CD14-positive monocyte (primary cell): ENCODE measurements around the gene SFXN2. TPM values are rescaled to one million over a fixed set of nuclear protein-coding genes. Genes with fewer than 3 reads are reported as not detected.

ENCODE experiments used
- DNase-seq, 3 donors: peaks; one replicate each; pipeline ENCODE4 v3.0.0-alpha.2; 2011 to 2022
- H2AFZ ChIP-seq: 2 replicates; pipeline ENCODE4 v1.6.0; 2012; ENCODE audit warnings: mild to moderate bottlenecking, low read depth, low read length, inconsistent platforms; ENCODE audit not compliant: insufficient read depth, poor library complexity, severe bottlenecking
- H3K27ac ChIP-seq, 2 donors: 1 replicate in 1 of 2; 2 replicates in 1 of 2; pipeline ENCODE4 v1.5.1; 2012 to 2013; ENCODE audit warnings: low read length in 2 of 2, control low read depth in 1 of 2, inconsistent platforms in 1 of 2, low read depth in 1 of 2, mild to moderate bottlenecking in 1 of 2
- H3K27me3 ChIP-seq, 2 donors: one replicate each; pipeline versions ENCODE4 v1.6.0 to v1.6.1; 2011 to 2013; ENCODE audit warnings: low read length in 2 of 2; ENCODE audit not compliant: control insufficient read depth in 2 of 2, insufficient read depth in 2 of 2
- H3K36me3 ChIP-seq, 2 donors: replicated peaks in 1 of 2; 1 replicate in 1 of 2; 2 replicates in 1 of 2; pipeline versions ENCODE4 v1.5.1 to v1.6.1; 2012 to 2013; ENCODE audit warnings: low read length in 2 of 2, control low read depth in 1 of 2, inconsistent platforms in 1 of 2, mild to moderate bottlenecking in 1 of 2; ENCODE audit not compliant: insufficient read depth in 2 of 2, control insufficient read depth in 1 of 2
- H3K4me1 ChIP-seq, 2 donors: 1 replicate in 1 of 2; 2 replicates in 1 of 2; pipeline versions ENCODE4 v1.5.1 to v1.6.1; 2012 to 2013; ENCODE audit warnings: low read length in 2 of 2, control low read depth in 1 of 2, inconsistent platforms in 1 of 2, mild to moderate bottlenecking in 1 of 2, moderate library complexity in 1 of 2; ENCODE audit not compliant: insufficient read depth in 2 of 2, control insufficient read depth in 1 of 2
- H3K4me2 ChIP-seq: replicated peaks from 2 replicates; pipeline ENCODE3; 2012; ENCODE audit warnings: low read length, moderate library complexity, mild to moderate bottlenecking; ENCODE audit not compliant: poor library complexity, severe bottlenecking; ENCODE audit errors: extremely low read depth
- H3K4me3 ChIP-seq, 3 experiments: fragments of 200-600 bp in 1 of 3; sonication (generic) in 1 of 3; replicated peaks in 1 of 3; 1 replicate in 2 of 3; 2 replicates in 1 of 3; pipeline ENCODE4 v1.5.1; 2011 to 2013; ENCODE audit warnings: low read length in 3 of 3, mild to moderate bottlenecking in 3 of 3, control low read depth in 2 of 3, low read depth in 2 of 3, inconsistent platforms in 1 of 3, moderate library complexity in 1 of 3
- H3K79me2 ChIP-seq: 2 replicates; pipeline ENCODE4 v1.6.0; 2012; ENCODE audit warnings: mild to moderate bottlenecking, control low read depth, inconsistent platforms, low read length, moderate library complexity; ENCODE audit not compliant: insufficient read depth
- H3K9ac ChIP-seq: 2 replicates; pipeline ENCODE4 v1.6.0; 2017; ENCODE audit warnings: low read length, mild to moderate bottlenecking; ENCODE audit not compliant: insufficient read depth, poor library complexity, severe bottlenecking
- H3K9me3 ChIP-seq, 2 donors: replicated peaks in 1 of 2; 1 replicate in 1 of 2; 2 replicates in 1 of 2; pipeline versions ENCODE4 v1.5.1 to v1.6.1; 2012 to 2013; ENCODE audit warnings: low read length in 2 of 2, control low read depth in 1 of 2; ENCODE audit not compliant: control insufficient read depth in 1 of 2, insufficient read depth in 1 of 2
- H4K20me1 ChIP-seq: 2 replicates; pipeline ENCODE4 v1.6.0; 2012; ENCODE audit warnings: mild to moderate bottlenecking, low read length, control low read depth, moderate library complexity; ENCODE audit not compliant: insufficient read depth
- H3K27ac Mint-ChIP-seq, 7 donors: one replicate each; pipeline ENCODE4 v1.8.0; 2020; ENCODE audit warnings: mild to moderate bottlenecking in 7 of 7, mixed read lengths in 7 of 7, moderate library complexity in 6 of 7, inconsistent platforms in 2 of 7
- H3K27me3 Mint-ChIP-seq, 3 donors: one replicate each; pipeline ENCODE4 v1.8.0; 2021 to 2022; ENCODE audit warnings: low read depth in 3 of 3, mild to moderate bottlenecking in 3 of 3, mixed read lengths in 3 of 3, moderate library complexity in 3 of 3, inconsistent platforms in 1 of 3
- H3K36me3 Mint-ChIP-seq, 2 donors: one replicate each; pipeline ENCODE4 v1.8.0; 2020; ENCODE audit warnings: mixed read lengths in 2 of 2, inconsistent platforms in 1 of 2, mild to moderate bottlenecking in 1 of 2
- H3K4me1 Mint-ChIP-seq: one replicate; pipeline ENCODE4 v1.8.0; 2020; ENCODE audit warnings: mild to moderate bottlenecking, mixed read lengths
- H3K4me3 Mint-ChIP-seq, 2 donors: one replicate each; pipeline ENCODE4 v1.8.0; 2020; ENCODE audit warnings: mild to moderate bottlenecking in 2 of 2, mixed read lengths in 2 of 2, moderate library complexity in 1 of 2
- H3K9me3 Mint-ChIP-seq, 7 donors: one replicate each; pipeline ENCODE4 v1.8.0; 2020 to 2022; ENCODE audit warnings: mixed read lengths in 7 of 7, mild to moderate bottlenecking in 6 of 7, moderate library complexity in 6 of 7, inconsistent platforms in 2 of 7
- WGBS: methylation state at CpG from one replicate; pipeline ENCODE4 v1.1.5; 2013; ENCODE audit warnings: missing lambda C conversion rate; ENCODE audit not compliant: insufficient coverage; 5-methylcytosine and 5-hydroxymethylcytosine counted together
- intact Hi-C, 2 donors: fragments of 100-400 bp; cut with micrococcal nuclease; formaldehyde crosslinking; loops; one replicate each; pipeline versions ENCODE4 v1.15.0 to v1.15.1; 2023
- polyA plus RNA-seq, 3 donors: library from polyadenylated mRNA; depleted of rRNA in 1 of 3; unstranded in 2 of 3; stranded (reverse) in 1 of 3; fragments of 300-500 nt in 2 of 3; fragments of >200 nt in 1 of 3; fragmentation: Illumina TruSeq in 2 of 3; gene quantifications; 1 replicate in 2 of 3; 2 replicates in 1 of 3; pipeline ENCODE4 v1.2.3, GENCODE V29; 2012 to 2021
- TF ChIP-seq, protein P1 (sequence below): fragments of 200-600 bp; IDR thresholded peaks from one replicate; pipeline ENCODE4 v1.8.0; 2022; ENCODE audit warnings: antibody characterized with exemption, mild to moderate bottlenecking

The SFXN2 gene
- polyA plus RNA-seq, 3 donors: 1.3 to 2.0 (median 1.8) TPM

DNA sequence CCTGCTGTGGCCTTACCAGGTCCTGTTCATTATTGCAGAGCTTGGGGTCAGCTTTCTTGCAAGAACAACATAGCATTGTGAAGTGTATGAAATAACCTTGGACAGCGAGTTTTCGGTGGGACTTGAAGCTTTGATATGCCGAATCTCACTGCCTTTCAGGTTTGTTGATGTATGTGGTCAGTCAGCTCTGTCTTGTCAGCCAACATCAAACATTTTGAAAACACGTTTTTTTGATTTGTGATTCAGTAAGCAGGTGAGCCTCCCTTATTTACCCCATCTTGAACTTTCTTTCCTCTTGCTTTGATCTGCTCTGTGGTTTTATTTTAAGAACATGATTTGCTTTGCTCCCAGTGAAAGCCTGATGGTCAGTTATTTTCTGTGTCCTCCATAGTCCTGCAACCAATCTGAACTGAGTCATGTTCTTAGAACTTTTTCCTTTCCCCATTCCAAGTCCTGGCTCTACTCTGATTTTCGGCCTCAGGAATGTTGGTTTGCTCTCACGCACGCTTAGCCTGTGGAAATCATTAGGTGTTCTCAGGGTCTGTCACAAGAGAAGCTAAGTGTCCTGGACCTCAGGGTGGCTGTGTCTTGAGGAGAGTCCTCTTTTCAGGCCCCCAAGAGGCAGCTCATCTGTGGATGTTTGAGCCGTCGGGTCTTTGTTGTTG, 38.0 kb downstream of the SFXN2 start:
- peaks cover 9 to 13% of the 10 kb centered on the region in 2 donors for H3K4me1 ChIP-seq
- H3K9ac ChIP-seq: peak overlapping the region; percentile 10
- intact Hi-C loops: loop anchor here in 1 of 2 donors (10.0 kb wide), 1 partner anchor 52 kb away; no protein-coding TSS in a partner anchor
- H3K4me3 ChIP-seq: no peak overlapping the region
- Mint-ChIP-seq H3K4me3 (no peak overlapping the region), H3K4me1 (peaks cover 24% of the 10 kb centered on the region), H3K36me3 (peaks cover 19 to 53% of the 10 kb centered on the region in 2 donors), H3K9me3 (no peaks in the 10 kb centered on the region), H3K27me3 (no peaks in the 10 kb centered on the region), H3K27ac (peak overlapping the region in 6 of 7 donors; percentile 21 to 87 (median 69))
- 97% methylated on average over 5 of the region's 9 CpGs for WGBS
- no peak overlapping the region for H3K4me2 ChIP-seq
- no peak overlapping the region for H2AFZ ChIP-seq
- H3K27me3 ChIP-seq: no peaks in the 10 kb centered on the region
- H3K27ac ChIP-seq: peak overlapping the region in 1 of 2 donors; percentile 64
- peaks cover 70% of the 10 kb centered on the region for H4K20me1 ChIP-seq
- H3K9me3 ChIP-seq: no peaks in the 10 kb centered on the region
- TF ChIP-seq, protein P1, sequence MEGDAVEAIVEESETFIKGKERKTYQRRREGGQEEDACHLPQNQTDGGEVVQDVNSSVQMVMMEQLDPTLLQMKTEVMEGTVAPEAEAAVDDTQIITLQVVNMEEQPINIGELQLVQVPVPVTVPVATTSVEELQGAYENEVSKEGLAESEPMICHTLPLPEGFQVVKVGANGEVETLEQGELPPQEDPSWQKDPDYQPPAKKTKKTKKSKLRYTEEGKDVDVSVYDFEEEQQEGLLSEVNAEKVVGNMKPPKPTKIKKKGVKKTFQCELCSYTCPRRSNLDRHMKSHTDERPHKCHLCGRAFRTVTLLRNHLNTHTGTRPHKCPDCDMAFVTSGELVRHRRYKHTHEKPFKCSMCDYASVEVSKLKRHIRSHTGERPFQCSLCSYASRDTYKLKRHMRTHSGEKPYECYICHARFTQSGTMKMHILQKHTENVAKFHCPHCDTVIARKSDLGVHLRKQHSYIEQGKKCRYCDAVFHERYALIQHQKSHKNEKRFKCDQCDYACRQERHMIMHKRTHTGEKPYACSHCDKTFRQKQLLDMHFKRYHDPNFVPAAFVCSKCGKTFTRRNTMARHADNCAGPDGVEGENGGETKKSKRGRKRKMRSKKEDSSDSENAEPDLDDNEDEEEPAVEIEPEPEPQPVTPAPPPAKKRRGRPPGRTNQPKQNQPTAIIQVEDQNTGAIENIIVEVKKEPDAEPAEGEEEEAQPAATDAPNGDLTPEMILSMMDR: no peak
- no peak for DNase-seq
- peaks cover 2 to 21% of the 10 kb centered on the region in 2 donors for H3K36me3 ChIP-seq
- peaks cover 100% of the 10 kb centered on the region for H3K79me2 ChIP-seq

DNA sequence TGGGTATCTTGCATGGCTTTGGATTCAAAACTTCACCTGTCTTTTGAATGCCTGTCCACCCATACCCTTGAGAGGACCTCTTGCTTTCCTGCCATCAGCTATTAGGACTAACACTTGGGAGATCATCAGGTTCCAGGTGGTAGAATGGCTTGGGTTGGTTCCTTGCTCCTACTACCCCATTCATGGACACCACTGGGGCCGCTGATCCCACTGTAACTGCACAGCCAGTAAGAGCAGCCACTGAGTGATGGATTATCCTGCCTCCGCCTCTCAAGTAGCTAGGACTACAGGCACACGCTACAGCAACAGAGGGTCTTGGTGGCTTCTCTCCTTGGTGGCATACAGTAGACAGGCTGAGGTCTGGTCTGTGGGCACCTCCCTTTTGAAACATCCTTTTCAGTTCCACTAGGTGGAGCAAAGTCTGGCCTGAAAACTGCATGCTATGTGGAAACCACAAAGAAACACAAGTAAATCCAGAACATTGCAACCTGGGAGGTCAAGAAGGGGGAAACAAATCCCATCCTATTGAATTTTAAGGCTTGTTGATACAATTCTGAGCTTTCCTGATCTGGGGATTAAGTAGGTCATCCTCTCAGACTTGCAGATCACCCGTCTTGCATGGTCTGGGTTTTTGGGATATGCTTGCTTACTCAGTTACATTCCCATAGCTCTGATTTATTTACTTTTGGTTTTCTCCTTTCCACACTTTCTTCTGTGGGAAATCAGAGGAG, 38.7 kb downstream of the SFXN2 start:
- Mint-ChIP-seq H3K27me3 (no peaks in the 10 kb centered on the region), H3K36me3 (peaks cover 19 to 48% of the 10 kb centered on the region in 2 donors), H3K4me3 (no peak overlapping the region), H3K4me1 (peaks cover 24% of the 10 kb centered on the region), H3K9me3 (no peaks in the 10 kb centered on the region), H3K27ac (peak overlapping the region; percentile 45 to 87 (median 72))
- no peaks in the 10 kb centered on the region for H3K9me3 ChIP-seq
- no peaks in the 10 kb centered on the region for H3K27me3 ChIP-seq
- intact Hi-C loops: loop anchor here in 1 of 2 donors (10.0 kb wide), 1 partner anchor 52 kb away; no protein-coding TSS in a partner anchor
- 93% methylated on average over 2 of the region's 4 CpGs for WGBS
- DNase-seq: peak; percentile 39 to 50 (median 45)
- TF ChIP-seq, protein P1: peak; percentile 56
- peaks cover 2 to 18% of the 10 kb centered on the region in 2 donors for H3K36me3 ChIP-seq
- peak overlapping the region; percentile 10 for H3K9ac ChIP-seq
- peaks cover 72% of the 10 kb centered on the region for H4K20me1 ChIP-seq
- H3K27ac ChIP-seq: peak overlapping the region in 1 of 2 donors; percentile 64
- no peak overlapping the region for H2AFZ ChIP-seq
- H3K4me2 ChIP-seq: no peak overlapping the region
- H3K79me2 ChIP-seq: peaks cover 97% of the 10 kb centered on the region
- H3K4me1 ChIP-seq: peaks cover 10 to 15% of the 10 kb centered on the region in 2 donors
- H3K4me3 ChIP-seq: no peak overlapping the region
